Ecto neural progenitor cell (in vitro differentiated cells): ENCODE measurements around the gene MAN1A2.

Source experiments
- DNase-seq: peaks from one replicate; pipeline ENCODE4 v3.0.0-alpha.2; 2018; ENCODE audit warnings: low spot score

The MAN1A2 gene

GRCh38 chr1:117359561-117360289 is 7.5 kb upstream of the MAN1A2 start:
- no peak for DNase-seq

GRCh38 chr1:117362986-117363385 is 4.3 kb upstream of the MAN1A2 start:
- DNase-seq: no peak

GRCh38 chr1:117363571-117364048 is 3.6 kb upstream of the MAN1A2 start:
- DNase-seq: no peak

- no peak for DNase-seq
Observed at GRCh38 chr1:117364240-117364639, 3.0 kb upstream of the MAN1A2 start.

GRCh38 chr1:117365350-117366176 is 1.7 kb upstream of the MAN1A2 start:
- no peak for DNase-seq

GRCh38 chr1:117366177-117367045 is 838 bp upstream of the MAN1A2 start:
- peak; percentile 88 for DNase-seq

GRCh38 chr1:117368116-117369108 is 1.2 kb downstream of the MAN1A2 start:
- DNase-seq: no peak

GRCh38 chr1:117370071-117370470 is 2.8 kb downstream of the MAN1A2 start:
- DNase-seq: no peak

GRCh38 chr1:117370509-117370908 is 3.3 kb downstream of the MAN1A2 start:
- DNase-seq: no peak

GRCh38 chr1:117371441-117372151 is 4.3 kb downstream of the MAN1A2 start:
- no peak for DNase-seq

- DNase-seq: no peak
Observed at GRCh38 chr1:117372863-117373412, 5.7 kb downstream of the MAN1A2 start.

GRCh38 chr1:117373932-117374331 is 6.7 kb downstream of the MAN1A2 start:
- DNase-seq: no peak

GRCh38 chr1:117375327-117375726 is 8.1 kb downstream of the MAN1A2 start:
- DNase-seq: no peak

- no peak for DNase-seq
Observed at GRCh38 chr1:117387060-117387633, 19.9 kb downstream of the MAN1A2 start.

GRCh38 chr1:117388328-117388727 is 21.1 kb downstream of the MAN1A2 start:
- DNase-seq: no peak

- no peak for DNase-seq
Observed at GRCh38 chr1:117389284-117389683, 22.0 kb downstream of the MAN1A2 start.

- DNase-seq: no peak
Observed at GRCh38 chr1:117389779-117390178, 22.5 kb downstream of the MAN1A2 start.

GRCh38 chr1:117392771-117393170 is 25.5 kb downstream of the MAN1A2 start:
- DNase-seq: no peak

GRCh38 chr1:117396074-117396473 is 28.8 kb downstream of the MAN1A2 start:
- DNase-seq: no peak

- no peak for DNase-seq
Observed at GRCh38 chr1:117396636-117397035, 29.4 kb downstream of the MAN1A2 start.
